CD14-positive monocyte (primary cell): ENCODE results near the gene MS4A7. TPM values are rescaled to one million over a fixed set of nuclear protein-coding genes. Genes with fewer than 3 reads are reported as not detected.

Experiments
- DNase-seq, 3 donors: peaks; one replicate each; pipeline ENCODE4 v3.0.0-alpha.2; 2011 to 2022
- H2AFZ ChIP-seq: 2 replicates; pipeline ENCODE4 v1.6.0; 2012; ENCODE audit warnings: mild to moderate bottlenecking, low read depth, low read length, inconsistent platforms; ENCODE audit not compliant: insufficient read depth, poor library complexity, severe bottlenecking
- H3K27ac ChIP-seq, 2 donors: 1 replicate in 1 of 2; 2 replicates in 1 of 2; pipeline ENCODE4 v1.5.1; 2012 to 2013; ENCODE audit warnings: low read length in 2 of 2, control low read depth in 1 of 2, inconsistent platforms in 1 of 2, low read depth in 1 of 2, mild to moderate bottlenecking in 1 of 2
- H3K27me3 ChIP-seq, 2 donors: one replicate each; pipeline versions ENCODE4 v1.6.0 to v1.6.1; 2011 to 2013; ENCODE audit warnings: low read length in 2 of 2; ENCODE audit not compliant: control insufficient read depth in 2 of 2, insufficient read depth in 2 of 2
- H3K36me3 ChIP-seq, 2 donors: replicated peaks in 1 of 2; 1 replicate in 1 of 2; 2 replicates in 1 of 2; pipeline versions ENCODE4 v1.5.1 to v1.6.1; 2012 to 2013; ENCODE audit warnings: low read length in 2 of 2, control low read depth in 1 of 2, inconsistent platforms in 1 of 2, mild to moderate bottlenecking in 1 of 2; ENCODE audit not compliant: insufficient read depth in 2 of 2, control insufficient read depth in 1 of 2
- H3K4me1 ChIP-seq, 2 donors: 1 replicate in 1 of 2; 2 replicates in 1 of 2; pipeline versions ENCODE4 v1.5.1 to v1.6.1; 2012 to 2013; ENCODE audit warnings: low read length in 2 of 2, control low read depth in 1 of 2, inconsistent platforms in 1 of 2, mild to moderate bottlenecking in 1 of 2, moderate library complexity in 1 of 2; ENCODE audit not compliant: insufficient read depth in 2 of 2, control insufficient read depth in 1 of 2
- H3K4me2 ChIP-seq: replicated peaks from 2 replicates; pipeline ENCODE3; 2012; ENCODE audit warnings: low read length, moderate library complexity, mild to moderate bottlenecking; ENCODE audit not compliant: poor library complexity, severe bottlenecking; ENCODE audit errors: extremely low read depth
- H3K4me3 ChIP-seq, 3 experiments: fragments of 200-600 bp in 1 of 3; sonication (generic) in 1 of 3; replicated peaks in 1 of 3; 1 replicate in 2 of 3; 2 replicates in 1 of 3; pipeline ENCODE4 v1.5.1; 2011 to 2013; ENCODE audit warnings: low read length in 3 of 3, mild to moderate bottlenecking in 3 of 3, control low read depth in 2 of 3, low read depth in 2 of 3, inconsistent platforms in 1 of 3, moderate library complexity in 1 of 3
- H3K79me2 ChIP-seq: 2 replicates; pipeline ENCODE4 v1.6.0; 2012; ENCODE audit warnings: mild to moderate bottlenecking, control low read depth, inconsistent platforms, low read length, moderate library complexity; ENCODE audit not compliant: insufficient read depth
- H3K9ac ChIP-seq: 2 replicates; pipeline ENCODE4 v1.6.0; 2017; ENCODE audit warnings: low read length, mild to moderate bottlenecking; ENCODE audit not compliant: insufficient read depth, poor library complexity, severe bottlenecking
- H3K9me3 ChIP-seq, 2 donors: replicated peaks in 1 of 2; 1 replicate in 1 of 2; 2 replicates in 1 of 2; pipeline versions ENCODE4 v1.5.1 to v1.6.1; 2012 to 2013; ENCODE audit warnings: low read length in 2 of 2, control low read depth in 1 of 2; ENCODE audit not compliant: control insufficient read depth in 1 of 2, insufficient read depth in 1 of 2
- H4K20me1 ChIP-seq: 2 replicates; pipeline ENCODE4 v1.6.0; 2012; ENCODE audit warnings: mild to moderate bottlenecking, low read length, control low read depth, moderate library complexity; ENCODE audit not compliant: insufficient read depth
- H3K27ac Mint-ChIP-seq, 7 donors: one replicate each; pipeline ENCODE4 v1.8.0; 2020; ENCODE audit warnings: mild to moderate bottlenecking in 7 of 7, mixed read lengths in 7 of 7, moderate library complexity in 6 of 7, inconsistent platforms in 2 of 7
- H3K27me3 Mint-ChIP-seq, 3 donors: one replicate each; pipeline ENCODE4 v1.8.0; 2021 to 2022; ENCODE audit warnings: low read depth in 3 of 3, mild to moderate bottlenecking in 3 of 3, mixed read lengths in 3 of 3, moderate library complexity in 3 of 3, inconsistent platforms in 1 of 3
- H3K36me3 Mint-ChIP-seq, 2 donors: one replicate each; pipeline ENCODE4 v1.8.0; 2020; ENCODE audit warnings: mixed read lengths in 2 of 2, inconsistent platforms in 1 of 2, mild to moderate bottlenecking in 1 of 2
- H3K4me1 Mint-ChIP-seq: one replicate; pipeline ENCODE4 v1.8.0; 2020; ENCODE audit warnings: mild to moderate bottlenecking, mixed read lengths
- H3K4me3 Mint-ChIP-seq, 2 donors: one replicate each; pipeline ENCODE4 v1.8.0; 2020; ENCODE audit warnings: mild to moderate bottlenecking in 2 of 2, mixed read lengths in 2 of 2, moderate library complexity in 1 of 2
- H3K9me3 Mint-ChIP-seq, 7 donors: one replicate each; pipeline ENCODE4 v1.8.0; 2020 to 2022; ENCODE audit warnings: mixed read lengths in 7 of 7, mild to moderate bottlenecking in 6 of 7, moderate library complexity in 6 of 7, inconsistent platforms in 2 of 7
- CTCF ChIP-seq: fragments of 200-600 bp; IDR thresholded peaks from one replicate; pipeline ENCODE4 v1.8.0; 2022; ENCODE audit warnings: antibody characterized with exemption, mild to moderate bottlenecking
- WGBS: methylation state at CpG from one replicate; pipeline ENCODE4 v1.1.5; 2013; ENCODE audit warnings: missing lambda C conversion rate; ENCODE audit not compliant: insufficient coverage; 5-methylcytosine and 5-hydroxymethylcytosine counted together
- intact Hi-C, 2 donors: fragments of 100-400 bp; cut with micrococcal nuclease; formaldehyde crosslinking; loops; one replicate each; pipeline versions ENCODE4 v1.15.0 to v1.15.1; 2023
- polyA plus RNA-seq, 3 donors: library from polyadenylated mRNA; depleted of rRNA in 1 of 3; unstranded in 2 of 3; stranded (reverse) in 1 of 3; fragments of 300-500 nt in 2 of 3; fragments of >200 nt in 1 of 3; fragmentation: Illumina TruSeq in 2 of 3; gene quantifications; 1 replicate in 2 of 3; 2 replicates in 1 of 3; pipeline ENCODE4 v1.2.3, GENCODE V29; 2012 to 2021

MS4A7 gene
- polyA plus RNA-seq, 3 donors = 181 to 596 (median 504) TPM

GRCh38 chr11:60433401-60433800 lies 55.1 kb downstream of the MS4A7 start:
- Histone ChIP-seq H4K20me1 (no peaks in the 10 kb centered on the region), H3K9me3 (no peaks in the 10 kb centered on the region), H3K9ac (no peak overlapping the region), H3K4me1 (no peaks in the 10 kb centered on the region), H3K4me3 (no peak overlapping the region), H3K27me3 (peaks cover 0 to 2% of the 10 kb centered on the region in 2 donors), H3K27ac (no peak overlapping the region), H3K79me2 (no peaks in the 10 kb centered on the region), H3K4me2 (no peak overlapping the region), H3K36me3 (no peaks in the 10 kb centered on the region), H2AFZ (no peak overlapping the region)
- no CpG with 5 or more reads among the region's 4 CpGs for WGBS
- peaks cover 0 to 4% (median 0%) of the 10 kb centered on the region in 3 donors for H3K27me3 Mint-ChIP-seq
- H3K4me1 Mint-ChIP-seq = peaks cover 13% of the 10 kb centered on the region
- DNase-seq = no peak
- H3K4me3 Mint-ChIP-seq = no peak overlapping the region
- intact Hi-C loops = no loop called here
- H3K27ac Mint-ChIP-seq = no peak overlapping the region
- TF ChIP-seq CTCF = no peak
- H3K36me3 Mint-ChIP-seq = no peaks in the 10 kb centered on the region
- H3K9me3 Mint-ChIP-seq = peaks cover 0 to 3% (median 0%) of the 10 kb centered on the region in 7 donors

Other genes with a start within 250 kb of the MS4A7 start
- gene MS4A6A, start 195.4 kb upstream of the MS4A7 start, polyA plus RNA-seq = 1,000 to 10,000 TPM in 2 of 3 donors, 100 to 1,000 TPM in 1; 978 to 3,009 (median 2,353) TPM
- gene MS4A4E, start 135.4 kb upstream of the MS4A7 start, polyA plus RNA-seq = 10 to 100 TPM in 1 of 3 donors, 1 to 10 TPM in 1, under 1 TPM in 1; 1.00 to 10.2 (median 1.1) TPM
- gene MS4A4A, start 97.9 kb upstream of the MS4A7 start, polyA plus RNA-seq = 10 to 100 TPM; 19.2 to 41.8 (median 27.4) TPM
- gene MS4A6E, start 51.3 kb upstream of the MS4A7 start, polyA plus RNA-seq = not detected
- 10 to 100 TPM in 1 of 3 donors, 1 to 10 TPM in 2; 3.0 to 30.8 (median 7.5) TPM for gene MS4A14, start 17.9 kb downstream of the MS4A7 start, polyA plus RNA-seq
- gene MS4A5, start 51.0 kb downstream of the MS4A7 start, polyA plus RNA-seq = not detected
- 1 to 10 TPM in 2 of 3 donors, under 1 TPM in 1; 0.88 to 8.0 (median 1.3) TPM for gene MS4A1, start 77.3 kb downstream of the MS4A7 start, polyA plus RNA-seq
- not detected for gene MS4A12, start 114.2 kb downstream of the MS4A7 start, polyA plus RNA-seq
- not detected for gene MS4A13, start 136.9 kb downstream of the MS4A7 start, polyA plus RNA-seq